IMR-90 (cell line): Measurements from ENCODE around the gene ERC2.

ENCODE experiments used
- POLR2A ChIP-seq: IDR thresholded peaks from 2 replicates; pipeline ENCODE4 v1.6.1; 2012; ENCODE audit warnings: mild to moderate bottlenecking, low read depth, low read length
- RAD21 ChIP-seq: IDR thresholded peaks from 2 replicates; pipeline ENCODE4 v1.6.1; 2012; ENCODE audit warnings: low read length, improper control_type of control experiment
- SMC3 ChIP-seq: fragments of 150-350 bp; IDR thresholded peaks from 2 replicates; pipeline ENCODE4 v1.6.1; 2016; ENCODE audit warnings: low read depth, mild to moderate bottlenecking, antibody characterized with exemption, low read length, moderate library complexity
- TF ChIP-seq, protein P1 (sequence below): conservative IDR thresholded peaks from 2 replicates; pipeline ENCODE4 v1.5.1; 2012; ENCODE audit warnings: mild to moderate bottlenecking, low read depth, low read length, improper control_type of control experiment

DNA sequence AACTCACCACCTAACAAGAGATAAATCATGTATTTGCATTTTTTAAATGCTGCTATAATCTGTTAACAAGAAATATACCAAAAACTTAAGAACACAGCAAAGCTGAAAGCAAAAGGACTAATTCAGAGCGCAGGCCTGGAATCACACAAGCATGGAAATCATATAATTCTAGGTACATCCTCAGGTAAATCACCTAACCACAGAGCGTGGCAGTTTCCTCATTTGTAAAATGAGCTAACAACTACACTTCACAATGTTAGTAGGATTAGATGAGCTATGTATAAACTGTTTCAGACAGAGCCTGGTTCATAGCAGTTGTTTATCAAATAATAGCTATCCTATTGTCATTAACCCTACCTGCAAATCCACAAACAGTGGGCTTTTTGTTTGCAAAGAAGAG lies 146.4 kb downstream of the ERC2 start:
- TF ChIP-seq, protein P1, sequence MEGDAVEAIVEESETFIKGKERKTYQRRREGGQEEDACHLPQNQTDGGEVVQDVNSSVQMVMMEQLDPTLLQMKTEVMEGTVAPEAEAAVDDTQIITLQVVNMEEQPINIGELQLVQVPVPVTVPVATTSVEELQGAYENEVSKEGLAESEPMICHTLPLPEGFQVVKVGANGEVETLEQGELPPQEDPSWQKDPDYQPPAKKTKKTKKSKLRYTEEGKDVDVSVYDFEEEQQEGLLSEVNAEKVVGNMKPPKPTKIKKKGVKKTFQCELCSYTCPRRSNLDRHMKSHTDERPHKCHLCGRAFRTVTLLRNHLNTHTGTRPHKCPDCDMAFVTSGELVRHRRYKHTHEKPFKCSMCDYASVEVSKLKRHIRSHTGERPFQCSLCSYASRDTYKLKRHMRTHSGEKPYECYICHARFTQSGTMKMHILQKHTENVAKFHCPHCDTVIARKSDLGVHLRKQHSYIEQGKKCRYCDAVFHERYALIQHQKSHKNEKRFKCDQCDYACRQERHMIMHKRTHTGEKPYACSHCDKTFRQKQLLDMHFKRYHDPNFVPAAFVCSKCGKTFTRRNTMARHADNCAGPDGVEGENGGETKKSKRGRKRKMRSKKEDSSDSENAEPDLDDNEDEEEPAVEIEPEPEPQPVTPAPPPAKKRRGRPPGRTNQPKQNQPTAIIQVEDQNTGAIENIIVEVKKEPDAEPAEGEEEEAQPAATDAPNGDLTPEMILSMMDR: no peak
- no peak for TF ChIP-seq POLR2A
- no peak for TF ChIP-seq SMC3
- no peak for TF ChIP-seq RAD21
